ENCODE data around the gene FAM83B. TPM values are rescaled to one million over a fixed set of nuclear protein-coding genes. Genes with fewer than 3 reads are reported as not detected.

The FAM83B gene
- polyA plus RNA-seq, 1 of the 3 experiments (the other 2 are of a cell fraction): not detected

DNA sequence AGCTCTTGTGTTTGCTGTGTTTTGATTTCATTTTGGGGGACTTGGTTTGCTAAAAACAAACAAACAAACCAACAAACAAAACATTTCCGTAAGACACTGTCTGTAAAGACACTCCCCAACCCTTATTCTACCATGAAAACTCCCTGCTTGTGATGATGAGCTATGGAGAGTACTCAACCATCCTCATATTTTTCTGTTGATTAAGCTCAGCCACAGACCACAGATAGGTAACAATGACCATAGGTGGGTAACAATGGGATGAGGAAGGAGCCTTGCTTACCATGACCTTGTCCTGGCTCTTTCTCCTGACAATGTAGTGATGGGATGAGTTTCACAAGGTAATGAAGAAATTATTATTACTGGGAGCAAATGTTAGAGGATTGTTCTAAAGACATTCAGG lies 11.4 kb upstream of the FAM83B start:
- Histone ChIP-seq H3K9me3 (no peaks in the 10 kb centered on the region), H3K36me3 (replicated peaks in 1 of 2; ENCODE audit: control insufficient read depth in 1 of 2, insufficient read depth in 2 of 2, low read length in 1 of 2) (no peaks in the 10 kb centered on the region), H3K4me1 (ENCODE audit: control insufficient read depth in 1 of 2, insufficient read depth in 2 of 2, low read depth in 1 of 2, low read length in 1 of 2) (no peaks in the 10 kb centered on the region), H3F3A (replicated peaks; ENCODE audit: insufficient read depth) (no peaks in the 10 kb centered on the region), H3K27ac (ENCODE audit: low read depth in 2 of 2, low read length in 1 of 2) (no peak overlapping the region), H3K9me2 (no peaks in the 10 kb centered on the region; the same call in 1 of the 2 replicates), H4K20me1 (ENCODE audit: insufficient read depth) (no peaks in the 10 kb centered on the region), H3K79me2 (ENCODE audit: insufficient read depth) (no peaks in the 10 kb centered on the region), H3K27me3 (ENCODE audit: insufficient read depth) (no peaks in the 10 kb centered on the region), H3K4me3 (ENCODE audit: low read depth in 2 of 2, low read length in 1 of 2) (no peak overlapping the region), H3K9ac (no peak overlapping the region), H3K4me2 (no peak overlapping the region), H2AFZ (ENCODE audit: low read depth) (no peak overlapping the region)
- WGBS (ENCODE audit: low lambda C conversion rate): 0% methylated on average over 1 of the region's 1 CpG
- POLR2A ChIA-PET: no interaction called here
- TF ChIP-seq EP300 (IDR thresholded peaks at IDR 0.05; ENCODE audit: borderline replicate concordance in 1 of 2, low read depth in 1 of 2, low read length in 1 of 2): no peak
- no peak for TF ChIP-seq GABPA (IDR thresholded peaks at IDR 0.05; ENCODE audit: low read depth)
- no peak for TF ChIP-seq RXRA (IDR thresholded peaks at IDR 0.05; ENCODE audit: borderline replicate concordance, low read depth)
- TF ChIP-seq TCF12 (IDR thresholded peaks at IDR 0.05): no peak
- TF ChIP-seq, protein P1, sequence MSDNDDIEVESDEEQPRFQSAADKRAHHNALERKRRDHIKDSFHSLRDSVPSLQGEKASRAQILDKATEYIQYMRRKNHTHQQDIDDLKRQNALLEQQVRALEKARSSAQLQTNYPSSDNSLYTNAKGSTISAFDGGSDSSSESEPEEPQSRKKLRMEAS (IDR thresholded peaks at IDR 0.05; ENCODE audit: low read depth): no peak
- TF ChIP-seq, protein P2, sequence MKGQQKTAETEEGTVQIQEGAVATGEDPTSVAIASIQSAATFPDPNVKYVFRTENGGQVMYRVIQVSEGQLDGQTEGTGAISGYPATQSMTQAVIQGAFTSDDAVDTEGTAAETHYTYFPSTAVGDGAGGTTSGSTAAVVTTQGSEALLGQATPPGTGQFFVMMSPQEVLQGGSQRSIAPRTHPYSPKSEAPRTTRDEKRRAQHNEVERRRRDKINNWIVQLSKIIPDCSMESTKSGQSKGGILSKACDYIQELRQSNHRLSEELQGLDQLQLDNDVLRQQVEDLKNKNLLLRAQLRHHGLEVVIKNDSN (IDR thresholded peaks at IDR 0.05; ENCODE audit: borderline replicate concordance, low read depth): no peak
- no peak for TF ChIP-seq SMC3 (IDR thresholded peaks at IDR 0.05; ENCODE audit: low read depth, low read length)
- TF ChIP-seq, protein P3, sequence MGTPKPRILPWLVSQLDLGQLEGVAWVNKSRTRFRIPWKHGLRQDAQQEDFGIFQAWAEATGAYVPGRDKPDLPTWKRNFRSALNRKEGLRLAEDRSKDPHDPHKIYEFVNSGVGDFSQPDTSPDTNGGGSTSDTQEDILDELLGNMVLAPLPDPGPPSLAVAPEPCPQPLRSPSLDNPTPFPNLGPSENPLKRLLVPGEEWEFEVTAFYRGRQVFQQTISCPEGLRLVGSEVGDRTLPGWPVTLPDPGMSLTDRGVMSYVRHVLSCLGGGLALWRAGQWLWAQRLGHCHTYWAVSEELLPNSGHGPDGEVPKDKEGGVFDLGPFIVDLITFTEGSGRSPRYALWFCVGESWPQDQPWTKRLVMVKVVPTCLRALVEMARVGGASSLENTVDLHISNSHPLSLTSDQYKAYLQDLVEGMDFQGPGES (IDR thresholded peaks at IDR 0.05; ENCODE audit: low read depth, low read length): no peak
- TF ChIP-seq FOXJ3 (CRISPR knock-in tag; IDR thresholded peaks at IDR 0.05): no peak
- no peak for TF ChIP-seq POLR2AphosphoS5 (IDR thresholded peaks at IDR 0.05; ENCODE audit: low read depth, low read length)
- TF ChIP-seq, protein P4, sequence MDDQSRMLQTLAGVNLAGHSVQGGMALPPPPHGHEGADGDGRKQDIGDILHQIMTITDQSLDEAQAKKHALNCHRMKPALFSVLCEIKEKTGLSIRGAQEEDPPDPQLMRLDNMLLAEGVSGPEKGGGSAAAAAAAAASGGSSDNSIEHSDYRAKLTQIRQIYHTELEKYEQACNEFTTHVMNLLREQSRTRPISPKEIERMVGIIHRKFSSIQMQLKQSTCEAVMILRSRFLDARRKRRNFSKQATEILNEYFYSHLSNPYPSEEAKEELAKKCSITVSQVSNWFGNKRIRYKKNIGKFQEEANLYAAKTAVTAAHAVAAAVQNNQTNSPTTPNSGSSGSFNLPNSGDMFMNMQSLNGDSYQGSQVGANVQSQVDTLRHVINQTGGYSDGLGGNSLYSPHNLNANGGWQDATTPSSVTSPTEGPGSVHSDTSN (IDR thresholded peaks at IDR 0.05): no peak
- no peak for TF ChIP-seq FOXM1 (IDR thresholded peaks at IDR 0.05; ENCODE audit: low read depth)
- TF ChIP-seq EZH2phosphoT487 (IDR thresholded peaks at IDR 0.05; ENCODE audit: borderline replicate concordance, low read depth): no peak
- TF ChIP-seq, protein P5, sequence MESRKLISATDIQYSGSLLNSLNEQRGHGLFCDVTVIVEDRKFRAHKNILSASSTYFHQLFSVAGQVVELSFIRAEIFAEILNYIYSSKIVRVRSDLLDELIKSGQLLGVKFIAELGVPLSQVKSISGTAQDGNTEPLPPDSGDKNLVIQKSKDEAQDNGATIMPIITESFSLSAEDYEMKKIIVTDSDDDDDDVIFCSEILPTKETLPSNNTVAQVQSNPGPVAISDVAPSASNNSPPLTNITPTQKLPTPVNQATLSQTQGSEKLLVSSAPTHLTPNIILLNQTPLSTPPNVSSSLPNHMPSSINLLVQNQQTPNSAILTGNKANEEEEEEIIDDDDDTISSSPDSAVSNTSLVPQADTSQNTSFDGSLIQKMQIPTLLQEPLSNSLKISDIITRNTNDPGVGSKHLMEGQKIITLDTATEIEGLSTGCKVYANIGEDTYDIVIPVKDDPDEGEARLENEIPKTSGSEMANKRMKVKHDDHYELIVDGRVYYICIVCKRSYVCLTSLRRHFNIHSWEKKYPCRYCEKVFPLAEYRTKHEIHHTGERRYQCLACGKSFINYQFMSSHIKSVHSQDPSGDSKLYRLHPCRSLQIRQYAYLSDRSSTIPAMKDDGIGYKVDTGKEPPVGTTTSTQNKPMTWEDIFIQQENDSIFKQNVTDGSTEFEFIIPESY (IDR thresholded peaks at IDR 0.05; ENCODE audit: borderline replicate concordance, low read depth): no peak
- TF ChIP-seq, protein P6, sequence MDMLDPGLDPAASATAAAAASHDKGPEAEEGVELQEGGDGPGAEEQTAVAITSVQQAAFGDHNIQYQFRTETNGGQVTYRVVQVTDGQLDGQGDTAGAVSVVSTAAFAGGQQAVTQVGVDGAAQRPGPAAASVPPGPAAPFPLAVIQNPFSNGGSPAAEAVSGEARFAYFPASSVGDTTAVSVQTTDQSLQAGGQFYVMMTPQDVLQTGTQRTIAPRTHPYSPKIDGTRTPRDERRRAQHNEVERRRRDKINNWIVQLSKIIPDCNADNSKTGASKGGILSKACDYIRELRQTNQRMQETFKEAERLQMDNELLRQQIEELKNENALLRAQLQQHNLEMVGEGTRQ (IDR thresholded peaks at IDR 0.05; ENCODE audit: borderline replicate concordance, low read depth, low read length): no peak
- TF ChIP-seq RCOR1 (IDR thresholded peaks at IDR 0.05; ENCODE audit: low read length): no peak
- TF ChIP-seq, protein P7, sequence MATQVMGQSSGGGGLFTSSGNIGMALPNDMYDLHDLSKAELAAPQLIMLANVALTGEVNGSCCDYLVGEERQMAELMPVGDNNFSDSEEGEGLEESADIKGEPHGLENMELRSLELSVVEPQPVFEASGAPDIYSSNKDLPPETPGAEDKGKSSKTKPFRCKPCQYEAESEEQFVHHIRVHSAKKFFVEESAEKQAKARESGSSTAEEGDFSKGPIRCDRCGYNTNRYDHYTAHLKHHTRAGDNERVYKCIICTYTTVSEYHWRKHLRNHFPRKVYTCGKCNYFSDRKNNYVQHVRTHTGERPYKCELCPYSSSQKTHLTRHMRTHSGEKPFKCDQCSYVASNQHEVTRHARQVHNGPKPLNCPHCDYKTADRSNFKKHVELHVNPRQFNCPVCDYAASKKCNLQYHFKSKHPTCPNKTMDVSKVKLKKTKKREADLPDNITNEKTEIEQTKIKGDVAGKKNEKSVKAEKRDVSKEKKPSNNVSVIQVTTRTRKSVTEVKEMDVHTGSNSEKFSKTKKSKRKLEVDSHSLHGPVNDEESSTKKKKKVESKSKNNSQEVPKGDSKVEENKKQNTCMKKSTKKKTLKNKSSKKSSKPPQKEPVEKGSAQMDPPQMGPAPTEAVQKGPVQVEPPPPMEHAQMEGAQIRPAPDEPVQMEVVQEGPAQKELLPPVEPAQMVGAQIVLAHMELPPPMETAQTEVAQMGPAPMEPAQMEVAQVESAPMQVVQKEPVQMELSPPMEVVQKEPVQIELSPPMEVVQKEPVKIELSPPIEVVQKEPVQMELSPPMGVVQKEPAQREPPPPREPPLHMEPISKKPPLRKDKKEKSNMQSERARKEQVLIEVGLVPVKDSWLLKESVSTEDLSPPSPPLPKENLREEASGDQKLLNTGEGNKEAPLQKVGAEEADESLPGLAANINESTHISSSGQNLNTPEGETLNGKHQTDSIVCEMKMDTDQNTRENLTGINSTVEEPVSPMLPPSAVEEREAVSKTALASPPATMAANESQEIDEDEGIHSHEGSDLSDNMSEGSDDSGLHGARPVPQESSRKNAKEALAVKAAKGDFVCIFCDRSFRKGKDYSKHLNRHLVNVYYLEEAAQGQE (IDR thresholded peaks at IDR 0.05; ENCODE audit: low read depth, low read length): no peak
- CTCF ChIA-PET: interaction anchor here (1.1 kb wide), 1 partner anchor 9 kb away, joined by 4 read pairs; no protein-coding TSS in a partner anchor
- DNase-seq: no peak

Measured in SK-N-SH (cell line).